ENCODE measurements around the gene MED10.
"Not testable (repeated sequence)": the region's sequence is repeated elsewhere in the genome, so short reads cannot be mapped to it uniquely, and the experiment has no call there.

MED10 gene

GRCh38 chr5:6372251-6373080 is 5.9 kb downstream of the MED10 start:
- DNase-seq = no peak

- DNase-seq = no peak
Measured at GRCh38 chr5:6371079-6371810, 7.1 kb downstream of the MED10 start.

GRCh38 chr5:6370580-6370979 is 7.8 kb downstream of the MED10 start:
- DNase-seq = no peak

- no peak for DNase-seq
Measured at GRCh38 chr5:6365977-6366590, 12.3 kb downstream of the MED10 start.

- DNase-seq = no peak
Measured at GRCh38 chr5:6365142-6365976, 13.0 kb downstream of the MED10 start.

GRCh38 chr5:6363454-6364011 is 14.8 kb downstream of the MED10 start:
- DNase-seq = not testable (repeated sequence)

GRCh38 chr5:6362846-6363245 is 15.5 kb downstream of the MED10 start:
- DNase-seq = no peak

GRCh38 chr5:6361101-6361500 is 17.2 kb downstream of the MED10 start:
- DNase-seq = no peak

GRCh38 chr5:6360323-6361072 is 17.8 kb downstream of the MED10 start:
- no peak for DNase-seq

- DNase-seq = no peak
Measured at GRCh38 chr5:6359555-6360322, 18.6 kb downstream of the MED10 start.

- no peak for DNase-seq
Measured at GRCh38 chr5:6358434-6358820, 19.9 kb downstream of the MED10 start.

- not testable (repeated sequence) for DNase-seq
Measured at GRCh38 chr5:6357817-6358433, 20.4 kb downstream of the MED10 start.

GRCh38 chr5:6356578-6357164 is 21.7 kb downstream of the MED10 start:
- no peak for DNase-seq

- no peak for DNase-seq
Measured at GRCh38 chr5:6355294-6355693, 23.1 kb downstream of the MED10 start.

GRCh38 chr5:6354848-6355247 is 23.5 kb downstream of the MED10 start:
- DNase-seq = no peak

GRCh38 chr5:6353602-6354302 is 24.6 kb downstream of the MED10 start:
- no peak for DNase-seq

- no peak for DNase-seq
Measured at GRCh38 chr5:6350277-6351090, 27.9 kb downstream of the MED10 start.

- DNase-seq = no peak
Measured at GRCh38 chr5:6349387-6349786, 29.0 kb downstream of the MED10 start.

All from activated CD4-positive, CD25-positive, alpha-beta regulatory T cell treated with anti-CD3 and anti-CD28 coated beads, Interleukin-2, amount 50 U/mL, for 72 hours (primary cell).